ENCODE measurements around the gene ESRRG. TPM values are rescaled to one million over a fixed set of nuclear protein-coding genes. Genes with fewer than 3 reads are reported as not detected.

The ESRRG gene
- total RNA-seq, 1 experiment from 2014 or later, result 0.44 TPM

DNA sequence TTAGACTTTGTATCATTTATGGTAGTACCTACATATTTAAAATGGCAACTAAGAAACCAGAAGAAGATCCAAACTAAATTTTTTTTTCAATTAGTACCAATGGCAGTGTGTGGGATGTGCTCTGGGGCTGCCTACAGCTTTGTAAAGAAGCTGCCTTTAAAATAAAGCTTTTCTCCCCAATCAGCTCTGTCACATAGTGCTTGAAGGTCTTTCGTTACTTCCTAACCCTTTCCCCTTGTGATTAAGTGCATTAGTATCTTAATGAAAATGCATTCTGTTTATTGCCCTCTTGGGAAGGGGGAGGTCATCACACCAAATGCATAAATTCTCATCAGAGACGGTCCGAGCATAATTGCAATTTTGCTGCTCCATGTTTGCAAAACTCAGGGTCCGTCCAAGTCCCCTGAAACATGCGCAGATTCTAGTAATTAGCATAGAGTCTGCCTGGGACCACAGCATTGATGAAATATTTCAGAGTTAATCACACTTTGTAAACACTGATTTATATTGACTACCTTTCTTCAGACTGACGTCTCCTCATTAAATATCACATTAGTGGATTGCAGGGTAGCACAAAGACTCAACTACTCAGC, 71.3 kb downstream of the ESRRG start:
- no peaks in the 10 kb centered on the region for H3K9me3 ChIP-seq (ENCODE audit: control insufficient read depth, low read depth, low read length)
- no peak overlapping the region for H4K8ac ChIP-seq (replicated peaks; ENCODE audit: insufficient read length, low read depth, low read length)
- WGBS (ENCODE audit: extremely low coverage, insufficient read length, low lambda C conversion rate), result no CpG with 5 or more reads among the region's 6 CpGs
- H3K9me3 Mint-ChIP-seq, result no peaks in the 10 kb centered on the region
- H3K4ac ChIP-seq (ENCODE audit: low read depth, low read length), result no peak overlapping the region
- no peak overlapping the region for H2BK15ac ChIP-seq (ENCODE audit: low read depth, low read length)
- no peak overlapping the region for H3T11ph ChIP-seq (ENCODE audit: low read length)
- no peak overlapping the region for H3K9ac ChIP-seq (ENCODE audit: extremely low read depth, insufficient read length, low read length)
- H3K79me2 ChIP-seq (ENCODE audit: insufficient read depth, low read length), result no peaks in the 10 kb centered on the region
- no peak overlapping the region for H3K27ac ChIP-seq (ENCODE audit: insufficient read length, low read depth, low read length)
- H3K27me3 Mint-ChIP-seq (ENCODE audit: low read depth), result no peaks in the 10 kb centered on the region
- H3K27ac Mint-ChIP-seq, result no peak overlapping the region
- H3K14ac ChIP-seq (ENCODE audit: insufficient read depth, low read length), result no peak overlapping the region
- H2BK20ac ChIP-seq (ENCODE audit: low read depth, low read length, poor library complexity, severe bottlenecking), result no peak overlapping the region
- H3K23ac ChIP-seq (ENCODE audit: insufficient read length, low read depth, low read length), result no peak overlapping the region
- H3K4me2 ChIP-seq (ENCODE audit: insufficient read depth, insufficient read length, low read length), result no peak overlapping the region
- H2BK120ac ChIP-seq (ENCODE audit: low read depth, low read length, poor library complexity, severe bottlenecking), result no peak overlapping the region
- no peak overlapping the region for H4K5ac ChIP-seq (ENCODE audit: insufficient read length, low read depth, low read length)
- TF ChIP-seq, protein P1, sequence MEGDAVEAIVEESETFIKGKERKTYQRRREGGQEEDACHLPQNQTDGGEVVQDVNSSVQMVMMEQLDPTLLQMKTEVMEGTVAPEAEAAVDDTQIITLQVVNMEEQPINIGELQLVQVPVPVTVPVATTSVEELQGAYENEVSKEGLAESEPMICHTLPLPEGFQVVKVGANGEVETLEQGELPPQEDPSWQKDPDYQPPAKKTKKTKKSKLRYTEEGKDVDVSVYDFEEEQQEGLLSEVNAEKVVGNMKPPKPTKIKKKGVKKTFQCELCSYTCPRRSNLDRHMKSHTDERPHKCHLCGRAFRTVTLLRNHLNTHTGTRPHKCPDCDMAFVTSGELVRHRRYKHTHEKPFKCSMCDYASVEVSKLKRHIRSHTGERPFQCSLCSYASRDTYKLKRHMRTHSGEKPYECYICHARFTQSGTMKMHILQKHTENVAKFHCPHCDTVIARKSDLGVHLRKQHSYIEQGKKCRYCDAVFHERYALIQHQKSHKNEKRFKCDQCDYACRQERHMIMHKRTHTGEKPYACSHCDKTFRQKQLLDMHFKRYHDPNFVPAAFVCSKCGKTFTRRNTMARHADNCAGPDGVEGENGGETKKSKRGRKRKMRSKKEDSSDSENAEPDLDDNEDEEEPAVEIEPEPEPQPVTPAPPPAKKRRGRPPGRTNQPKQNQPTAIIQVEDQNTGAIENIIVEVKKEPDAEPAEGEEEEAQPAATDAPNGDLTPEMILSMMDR (conservative IDR thresholded peaks at IDR 0.05), result no peak
- H3K4me1 Mint-ChIP-seq, result 0 out of 4 replicates have a peak, but pooled peaks cover 0 to 2% of the 10 kb centered on the region in 2 experiments
- H3K56ac ChIP-seq (ENCODE audit: insufficient read length, low read depth, low read length), result no peak overlapping the region
- H3K79me1 ChIP-seq (ENCODE audit: insufficient read depth, low read depth, low read length, poor library complexity, severe bottlenecking), result no peaks in the 10 kb centered on the region
- no peaks in the 10 kb centered on the region for H4K20me1 ChIP-seq (ENCODE audit: control insufficient read depth, insufficient read depth, insufficient read length)
- no peak overlapping the region for H2BK12ac ChIP-seq (ENCODE audit: insufficient read length, low read depth, low read length)
- no peaks in the 10 kb centered on the region for H3K23me2 ChIP-seq (ENCODE audit: insufficient read length, low read depth, low read length, poor library complexity, severe bottlenecking)
- no peak overlapping the region for H2AFZ ChIP-seq (ENCODE audit: low read length)
- no peak overlapping the region for H4K91ac ChIP-seq (ENCODE audit: insufficient read length, low read depth, low read length)
- no peak overlapping the region for H2AK5ac ChIP-seq (ENCODE audit: insufficient read length, low read length)
- no peak overlapping the region for H3K4me3 Mint-ChIP-seq
- H3K36me3 Mint-ChIP-seq (ENCODE audit: insufficient read depth in 1 of 3, low read depth in 3 of 3), result no peaks in the 10 kb centered on the region
- no peak for DNase-seq
- H3K27me3 ChIP-seq (ENCODE audit: insufficient read depth, low read length), result no peaks in the 10 kb centered on the region
- no peak overlapping the region for H3K18ac ChIP-seq (ENCODE audit: insufficient read length, low read depth, low read length)
- H2BK5ac ChIP-seq (ENCODE audit: insufficient read length, low read length), result no peak overlapping the region
- no peaks in the 10 kb centered on the region for H3K4me1 ChIP-seq (ENCODE audit: insufficient read depth, low read length)

Measured in H9 (cell line).